GM03348 (cell line): ENCODE data around the gene NTF3.
A peak's percentile ranks its signal among the peaks of the same experiment; 100 is the strongest.

ENCODE experiments used
- DNase-seq: peaks from one replicate; pipeline ENCODE4 v3.0.0; 2012; ENCODE audit warnings: low spot score

The NTF3 gene

DNA sequence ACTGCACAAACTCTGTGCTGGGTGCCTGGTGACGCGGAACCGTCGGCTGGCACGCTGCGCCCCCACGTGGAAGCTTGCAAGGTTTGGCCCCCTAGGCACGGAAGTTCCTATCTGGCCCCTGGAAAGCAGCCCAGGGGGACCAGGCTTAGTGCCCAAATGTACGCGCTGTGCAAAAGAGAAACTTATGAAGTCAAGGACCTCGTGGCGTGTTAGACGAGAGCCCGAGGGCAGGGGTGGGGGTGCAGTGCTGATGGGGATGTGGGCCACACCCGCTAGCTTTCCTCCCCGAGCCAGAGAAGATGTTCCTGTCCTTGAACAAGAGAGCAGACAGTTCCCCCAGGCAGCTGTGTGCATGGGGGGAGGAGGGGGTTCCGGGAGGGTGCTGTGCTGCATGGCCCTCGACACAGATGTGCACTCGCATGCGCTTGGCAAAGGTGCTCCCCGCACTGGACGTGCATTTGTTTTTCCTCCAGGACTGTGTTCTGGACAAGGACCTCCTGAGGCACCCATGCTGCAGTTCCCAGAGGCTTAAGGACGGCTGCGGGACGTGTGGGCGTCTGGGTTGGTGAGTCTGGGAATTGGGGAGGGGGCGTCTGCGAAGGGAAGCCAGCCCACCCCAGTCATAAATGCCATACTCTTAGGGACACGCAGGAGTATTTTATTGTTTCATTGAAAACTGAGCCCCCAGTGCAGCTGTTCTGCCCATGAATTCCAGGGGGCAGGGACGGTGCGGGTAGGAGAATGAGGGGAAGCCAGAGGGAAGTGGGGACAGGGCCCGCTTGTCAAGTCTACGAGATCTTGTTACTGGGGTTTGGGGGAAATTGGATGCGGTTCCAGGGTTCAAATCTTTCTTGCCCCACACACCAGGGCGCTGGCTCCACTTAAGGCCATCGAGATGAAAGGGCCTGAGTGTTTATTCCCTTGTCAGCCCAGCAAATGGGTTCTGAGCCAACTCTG is 80.0 kb downstream of the NTF3 start:
- DNase-seq = peak; percentile 54

- no peak for DNase-seq
These were observed 80.7 kb downstream of the NTF3 start for GRCh38 chr12:5512601-5512970.

GRCh38 chr12:5513406-5513805 is 81.5 kb downstream of the NTF3 start:
- no peak for DNase-seq

DNA sequence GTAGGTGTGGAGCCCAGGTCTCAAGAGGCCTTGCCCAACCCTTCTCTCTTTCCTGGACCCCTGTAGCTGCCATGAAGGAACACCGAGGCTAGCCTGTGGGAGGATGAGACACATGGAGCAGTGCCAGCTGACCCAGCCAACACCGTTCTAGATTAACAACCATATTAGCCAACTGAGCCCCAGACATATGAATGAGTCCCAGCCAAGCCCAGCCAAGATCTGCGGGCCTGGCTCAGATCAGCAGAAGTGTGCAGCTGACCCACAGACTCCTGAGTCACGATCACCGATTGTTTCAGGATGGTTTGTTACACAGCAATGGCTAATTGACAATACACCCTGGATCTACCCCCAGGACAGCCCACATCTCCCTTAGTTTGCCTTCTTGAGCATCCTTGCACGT is 82.1 kb downstream of the NTF3 start:
- DNase-seq = no peak

GRCh38 chr12:5514545-5514944 is 82.6 kb downstream of the NTF3 start:
- DNase-seq = no peak

DNA sequence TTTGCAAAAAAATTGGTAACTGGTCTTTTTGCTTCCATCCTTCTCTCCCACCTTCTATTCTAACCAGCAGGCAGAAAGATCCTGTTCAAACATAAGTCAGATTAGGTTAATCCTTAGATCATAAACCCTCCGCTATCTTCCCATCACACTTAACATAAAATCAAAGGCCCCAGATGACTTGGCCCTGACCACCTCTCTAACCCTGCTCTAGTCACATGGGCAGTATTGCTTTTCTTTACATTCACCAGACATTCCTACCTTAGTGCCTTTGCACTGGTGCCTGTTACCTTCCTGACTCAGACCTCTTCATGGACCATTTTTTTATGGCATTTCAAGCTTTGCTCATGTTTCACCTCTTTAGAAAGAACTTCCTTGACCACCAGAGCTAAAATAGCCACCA is 83.5 kb downstream of the NTF3 start:
- DNase-seq = no peak

- DNase-seq = no peak
These were observed 84.7 kb downstream of the NTF3 start for GRCh38 chr12:5516371-5517241.

GRCh38 chr12:5518584-5519365 is 86.9 kb downstream of the NTF3 start:
- no peak for DNase-seq

- DNase-seq = no peak
These were observed 88.1 kb downstream of the NTF3 start for GRCh38 chr12:5520037-5520436.

DNA sequence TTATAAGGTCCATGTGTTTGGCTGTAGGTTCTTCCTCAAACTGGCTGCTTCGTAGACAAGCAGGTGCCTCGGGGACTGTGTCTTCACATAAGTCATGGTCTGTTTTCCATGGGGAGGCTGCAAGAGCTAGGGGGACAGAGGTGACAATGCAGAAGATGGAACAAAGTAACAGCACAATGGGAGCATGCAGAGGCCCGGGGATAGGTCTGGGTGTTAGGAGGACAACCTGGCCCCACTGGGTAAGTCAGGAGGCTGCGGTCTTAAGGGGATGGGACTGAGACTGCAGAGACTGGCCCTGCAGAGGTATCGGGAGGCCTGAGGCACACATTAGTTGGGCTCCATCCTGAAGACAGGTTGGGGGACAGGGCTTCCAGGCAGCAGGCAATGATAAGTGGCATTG is 88.9 kb downstream of the NTF3 start:
- no peak for DNase-seq

DNA sequence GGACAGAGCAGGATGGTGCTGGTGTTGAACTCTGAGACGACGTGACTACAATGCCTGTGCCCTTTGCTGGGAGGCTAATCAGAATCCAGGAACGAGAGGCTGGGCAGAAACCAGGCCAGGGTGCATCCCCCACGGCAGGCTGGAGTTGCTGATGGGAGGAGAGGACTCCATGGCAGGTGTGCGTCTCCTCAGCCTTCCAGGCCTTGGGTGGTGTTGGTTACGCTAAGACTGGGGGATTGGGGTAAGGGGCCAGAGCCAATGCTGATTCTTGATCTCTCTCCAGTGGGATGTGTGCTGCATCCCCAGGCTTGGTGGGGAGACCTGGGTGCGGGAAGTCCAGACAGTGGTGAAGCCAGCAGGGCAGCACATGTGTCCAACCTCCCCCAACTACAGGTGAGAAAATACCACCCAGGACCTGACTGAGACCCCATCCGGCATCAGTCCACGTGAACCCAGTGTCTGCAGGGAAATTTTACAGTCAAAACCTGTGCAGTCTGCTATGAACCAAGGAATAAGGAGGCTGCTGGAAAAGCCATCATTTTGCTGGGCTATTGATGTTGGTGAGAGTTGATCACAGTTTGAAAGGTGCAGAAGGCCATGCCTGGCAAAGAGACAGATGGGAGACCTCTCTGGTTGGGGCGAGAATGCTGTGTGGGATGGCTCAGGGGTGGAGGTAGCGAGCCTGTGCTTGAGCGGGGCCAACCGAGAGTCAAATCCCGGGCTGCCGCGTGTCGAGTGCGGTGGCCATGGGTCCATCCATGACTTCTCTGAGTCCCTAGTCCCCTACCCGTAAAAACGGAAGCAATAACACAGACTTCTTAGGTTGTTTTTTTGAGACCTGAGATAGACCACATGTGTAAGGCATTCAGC is 89.8 kb downstream of the NTF3 start:
- no peak for DNase-seq

GRCh38 chr12:5522432-5523335 is 90.8 kb downstream of the NTF3 start:
- no peak for DNase-seq

- DNase-seq = no peak
These were observed 91.6 kb downstream of the NTF3 start for GRCh38 chr12:5523396-5524115.

- no peak for DNase-seq
These were observed 92.3 kb downstream of the NTF3 start for GRCh38 chr12:5524116-5524768.

- DNase-seq = no peak
These were observed 93.0 kb downstream of the NTF3 start for GRCh38 chr12:5524769-5525436.

GRCh38 chr12:5525783-5526367 is 94.0 kb downstream of the NTF3 start:
- no peak for DNase-seq

DNA sequence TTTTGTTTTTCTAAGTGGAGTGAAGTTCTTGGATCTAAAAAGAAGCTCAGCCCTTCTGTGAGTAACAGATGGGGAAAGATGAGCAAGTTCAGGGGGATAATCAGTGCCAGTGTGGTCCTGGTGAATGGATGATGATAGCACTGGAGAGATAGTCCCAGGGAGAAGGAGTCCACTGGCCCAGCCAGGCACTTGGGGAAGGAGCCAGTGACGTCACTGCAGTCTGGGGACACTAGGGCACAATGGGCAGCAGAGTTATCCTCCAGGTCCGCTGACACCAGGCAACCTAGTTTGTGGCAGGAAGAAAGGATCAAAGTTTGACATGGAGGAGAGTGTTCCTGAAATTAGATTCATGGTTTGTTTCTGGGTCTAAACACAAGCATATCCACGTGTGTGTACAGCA is 101.5 kb downstream of the NTF3 start:
- no peak for DNase-seq
